Fibroblast of the aortic adventitia (primary cell): ENCODE measurements around the gene SEC14L2. TPM values are rescaled to one million over a fixed set of nuclear protein-coding genes. Genes with fewer than 3 reads are reported as not detected.
"Not testable (repeated sequence)": the region's sequence is repeated elsewhere in the genome, so short reads cannot be mapped to it uniquely, and the experiment has no call there.

Experiments
- DNase-seq: peaks from one replicate; pipeline ENCODE4 v3.0.0-alpha.2; 2010; ENCODE audit warnings: low read depth
- H3K4me3 ChIP-seq: 2 replicates; pipeline ENCODE4 v1.5.1; 2011; ENCODE audit warnings: low read depth, mild to moderate bottlenecking, control low read depth, low read length, moderate library complexity
- total RNA-seq: library from RNA; depleted of rRNA; stranded (reverse); fragments of >200 nt; gene quantifications from 2 replicates; pipeline ENCODE4 v1.2.3, GENCODE V29; 2012; ENCODE audit warnings: low replicate concordance
- TF ChIP-seq, protein P1 (sequence below): IDR thresholded peaks from 2 replicates; pipeline ENCODE4 v1.5.1; 2011; ENCODE audit warnings: mild to moderate bottlenecking, low read length, control low read depth, inconsistent platforms; ENCODE audit not compliant: insufficient read depth

SEC14L2 gene
- total RNA-seq, 1 donor: 14.8 TPM

DNA sequence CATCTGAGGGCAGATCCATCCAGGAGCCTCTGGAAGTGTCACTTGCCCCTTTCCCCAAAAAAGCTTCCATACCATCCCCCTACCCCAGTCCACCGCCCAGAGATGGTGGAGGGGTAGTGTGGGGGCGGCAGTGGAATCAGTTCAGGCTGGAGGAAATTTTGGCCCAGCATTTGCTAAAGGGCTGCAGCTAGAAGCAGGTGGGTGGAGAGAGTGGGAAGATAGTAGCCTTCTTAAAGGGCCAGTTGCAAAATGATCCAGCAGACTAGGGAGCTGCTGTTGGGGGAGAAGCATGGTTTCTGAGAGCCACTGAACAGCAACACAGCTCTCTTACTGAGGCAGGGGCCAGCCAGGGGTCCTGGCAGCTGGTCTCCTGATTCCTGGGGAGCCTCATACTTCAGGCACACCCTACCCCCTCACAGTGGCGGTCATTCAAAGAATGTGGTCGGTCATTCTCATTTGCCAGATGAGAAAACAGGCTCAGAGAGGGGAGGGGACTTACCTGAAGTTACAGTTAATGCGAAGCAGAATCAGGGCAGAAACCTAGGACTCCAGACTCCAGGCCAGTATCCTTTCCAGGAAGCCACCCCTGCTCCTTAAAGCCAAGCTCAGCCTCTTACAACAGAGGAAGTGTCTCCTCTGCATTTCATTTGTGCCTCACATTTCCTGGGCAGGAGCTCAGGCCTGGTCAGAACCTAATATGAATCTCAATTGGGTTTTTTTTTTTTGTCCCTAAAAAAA is 5.4 kb downstream of the SEC14L2 start:
- TF ChIP-seq, protein P1, sequence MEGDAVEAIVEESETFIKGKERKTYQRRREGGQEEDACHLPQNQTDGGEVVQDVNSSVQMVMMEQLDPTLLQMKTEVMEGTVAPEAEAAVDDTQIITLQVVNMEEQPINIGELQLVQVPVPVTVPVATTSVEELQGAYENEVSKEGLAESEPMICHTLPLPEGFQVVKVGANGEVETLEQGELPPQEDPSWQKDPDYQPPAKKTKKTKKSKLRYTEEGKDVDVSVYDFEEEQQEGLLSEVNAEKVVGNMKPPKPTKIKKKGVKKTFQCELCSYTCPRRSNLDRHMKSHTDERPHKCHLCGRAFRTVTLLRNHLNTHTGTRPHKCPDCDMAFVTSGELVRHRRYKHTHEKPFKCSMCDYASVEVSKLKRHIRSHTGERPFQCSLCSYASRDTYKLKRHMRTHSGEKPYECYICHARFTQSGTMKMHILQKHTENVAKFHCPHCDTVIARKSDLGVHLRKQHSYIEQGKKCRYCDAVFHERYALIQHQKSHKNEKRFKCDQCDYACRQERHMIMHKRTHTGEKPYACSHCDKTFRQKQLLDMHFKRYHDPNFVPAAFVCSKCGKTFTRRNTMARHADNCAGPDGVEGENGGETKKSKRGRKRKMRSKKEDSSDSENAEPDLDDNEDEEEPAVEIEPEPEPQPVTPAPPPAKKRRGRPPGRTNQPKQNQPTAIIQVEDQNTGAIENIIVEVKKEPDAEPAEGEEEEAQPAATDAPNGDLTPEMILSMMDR: no peak
- DNase-seq: no peak

DNA sequence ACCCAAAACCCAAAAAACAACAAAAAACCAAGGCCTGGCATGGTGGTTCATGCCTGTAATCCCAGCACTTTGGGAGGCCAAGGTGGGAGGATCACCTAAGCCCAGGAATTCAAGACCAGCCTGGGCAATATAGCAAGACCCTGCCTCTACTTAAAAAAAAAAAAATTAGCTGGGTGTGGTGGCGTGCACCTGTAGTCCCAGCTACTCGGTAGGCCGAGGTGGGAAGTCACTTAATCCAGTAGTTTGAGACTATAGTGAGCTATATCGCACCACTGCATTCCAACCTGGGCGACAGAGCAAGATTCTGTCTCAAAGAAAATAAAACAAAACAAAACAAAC is 5.9 kb downstream of the SEC14L2 start:
- H3K4me3 ChIP-seq, DNase-seq: not testable (repeated sequence)

More for the DNA sequence above, 5.4 kb downstream of the SEC14L2 start:
- no peak overlapping the region for H3K4me3 ChIP-seq

DNA sequence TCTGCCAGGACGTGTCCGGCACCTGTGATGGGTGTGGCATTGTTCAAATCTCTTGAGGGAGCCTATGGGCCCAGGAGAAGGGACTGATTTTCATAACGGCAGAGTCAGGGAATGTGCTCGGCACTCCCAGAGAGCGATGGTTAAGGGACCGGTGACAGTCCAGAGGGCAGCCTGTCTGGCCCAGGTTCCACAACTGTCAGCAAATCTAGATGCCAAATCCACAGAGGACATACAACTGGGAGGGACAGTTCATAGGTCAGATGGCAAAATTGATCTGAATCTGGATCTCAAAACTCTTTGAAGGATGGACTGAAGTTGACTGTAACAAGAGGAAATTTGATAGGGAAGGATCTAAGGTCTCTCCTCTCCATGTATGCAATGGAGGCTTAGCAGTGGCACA is 7.5 kb downstream of the SEC14L2 start:
- TF ChIP-seq, protein P1: no peak
- no peak overlapping the region for H3K4me3 ChIP-seq
- no peak for DNase-seq

DNA sequence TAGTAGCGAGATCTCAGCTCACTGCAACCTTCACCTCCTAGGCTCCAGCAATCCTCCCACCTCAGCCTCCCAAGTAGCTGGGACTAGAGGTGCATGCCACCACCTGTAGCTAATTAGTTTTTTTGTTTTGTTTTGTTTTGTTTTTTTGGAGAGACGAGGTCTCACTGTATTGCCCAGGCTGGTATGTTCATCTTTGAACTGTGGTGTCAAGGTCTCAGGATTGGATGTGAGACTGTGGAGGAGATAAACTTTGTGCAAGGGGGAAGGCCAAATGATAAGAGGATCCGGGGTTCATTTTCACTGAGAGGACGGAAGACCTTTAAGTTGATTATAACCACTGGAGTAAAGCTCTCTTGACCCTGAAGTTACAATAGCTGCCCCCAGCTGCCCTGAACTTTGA is 8.9 kb downstream of the SEC14L2 start:
- TF ChIP-seq, protein P1: no peak
- no peak for DNase-seq

DNA sequence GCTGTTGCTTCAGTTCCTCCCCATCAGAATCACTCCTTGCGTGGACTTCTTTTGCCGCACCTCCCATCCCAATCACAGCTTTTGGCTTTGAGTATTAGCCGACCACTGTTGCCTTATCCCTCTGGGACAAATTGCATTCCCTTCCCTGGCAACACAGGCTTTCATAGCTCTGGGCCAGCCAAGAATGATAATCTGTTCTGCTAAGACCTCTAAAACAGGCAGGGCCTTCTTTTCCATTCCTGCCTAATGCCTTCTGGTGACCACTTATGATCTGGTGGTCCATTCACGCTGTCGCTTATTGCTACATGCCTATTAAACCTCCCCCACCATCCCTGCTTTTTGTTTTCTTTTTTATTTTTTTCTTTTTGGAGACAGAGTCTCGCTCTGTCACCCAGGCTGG is 9.6 kb downstream of the SEC14L2 start:
- TF ChIP-seq, protein P1: no peak
- H3K4me3 ChIP-seq: no peak overlapping the region
- no peak for DNase-seq

More for the DNA sequence above, 8.9 kb downstream of the SEC14L2 start:
- H3K4me3 ChIP-seq: no peak overlapping the region

DNA sequence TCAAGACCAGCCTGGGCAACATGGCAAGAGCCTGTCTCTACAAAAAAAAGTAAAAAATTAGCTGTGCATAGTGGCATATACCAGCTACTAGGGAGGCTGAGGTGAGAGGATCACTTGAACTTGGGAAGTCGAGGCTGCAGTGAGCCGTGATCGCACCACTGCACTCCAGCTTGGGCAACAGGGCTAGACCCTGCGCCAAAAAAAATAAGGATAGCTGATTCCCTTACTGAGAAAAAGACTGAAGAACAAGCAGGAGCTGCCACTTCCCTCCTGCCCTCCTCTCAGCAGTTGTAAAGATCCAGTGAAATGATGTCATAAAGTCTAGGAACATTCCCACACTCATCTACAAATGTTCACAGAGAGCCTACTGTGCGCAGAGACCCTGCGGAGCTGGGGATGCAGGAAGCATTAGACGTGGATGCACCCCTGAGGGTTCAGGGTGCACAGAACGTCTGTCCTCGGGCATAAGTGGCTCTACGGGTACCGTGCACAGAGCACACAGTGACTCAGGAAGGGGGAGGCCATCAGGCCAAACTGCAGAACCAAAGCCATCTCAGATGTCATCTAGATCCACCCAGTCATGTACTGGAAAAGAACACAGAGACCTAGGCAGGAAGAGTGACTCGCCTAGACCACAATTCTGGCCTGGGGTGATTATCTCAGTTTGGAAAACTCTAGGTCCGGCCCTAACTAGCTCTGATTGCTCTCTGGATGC is 11.7 kb downstream of the SEC14L2 start:
- no peak overlapping the region for H3K4me3 ChIP-seq
- no peak for DNase-seq
- TF ChIP-seq, protein P1: no peak

DNA sequence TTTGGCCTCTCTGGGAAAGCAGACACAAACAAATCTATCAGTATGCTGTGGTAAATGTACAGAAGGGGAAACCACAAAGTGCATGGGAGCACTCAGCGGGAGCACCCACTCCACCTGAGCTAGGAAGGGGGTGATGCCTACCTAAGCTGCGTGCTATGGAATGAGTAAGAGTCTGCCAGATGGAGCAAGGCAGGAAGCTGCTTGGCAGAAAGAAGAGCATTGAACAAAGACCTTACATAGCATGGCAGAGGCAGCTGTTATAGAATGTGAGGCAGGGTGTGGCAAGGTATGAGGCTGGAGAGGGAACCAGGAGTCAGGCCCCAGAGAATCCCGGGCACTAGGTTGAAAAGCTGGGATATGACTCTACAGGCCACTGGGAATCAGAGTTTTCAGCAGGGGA is 15.0 kb downstream of the SEC14L2 start:
- no peak for DNase-seq
- no peak overlapping the region for H3K4me3 ChIP-seq
- TF ChIP-seq, protein P1: no peak
